HEK293 (cell line): ENCODE data around the gene WASHC4.

Experiments used
- CTCF ChIA-PET: fragments of 350-600 bp; formaldehyde crosslinking; extraction: SDS; loops from one replicate; lab custom pipeline; 2021; ENCODE audit warnings: antibody characterized with exemption; lab: Yijun Ruan, JAX
- POLR2A ChIA-PET: fragments of 300-600 bp; formaldehyde crosslinking; extraction: SDS; loops from one replicate; lab custom pipeline; 2020; ENCODE audit warnings: antibody characterized with exemption, inconsistent platforms; lab: Yijun Ruan, JAX
- H3K27ac ChIP-seq: fragments of 200-500 bp; sonication (Bioruptor generic); 2 replicates; pipeline ENCODE4 v1.5.1; 2014; ENCODE audit warnings: low read depth, low read length, control low read depth, inconsistent platforms; ENCODE audit errors: extremely low read depth
- H3K36me3 ChIP-seq, 2 experiments: fragments of 200-500 bp in 1 of 2; sonication (Bioruptor generic) in 1 of 2; 1 replicate in 1 of 2; 2 replicates in 1 of 2; pipeline ENCODE4 v1.5.1; 2014 to 2017; ENCODE audit warnings: inconsistent platforms in 2 of 2, low read length in 2 of 2; ENCODE audit not compliant: control insufficient read depth in 2 of 2, insufficient read depth in 1 of 2
- H3K4me1 ChIP-seq: fragments of 200-500 bp; sonication (Bioruptor generic); 2 replicates; pipeline ENCODE4 v1.5.1; 2014; ENCODE audit warnings: mild to moderate bottlenecking, low read length, inconsistent platforms; ENCODE audit not compliant: control insufficient read depth, insufficient read depth
- H3K4me3 ChIP-seq: 2 replicates; pipeline ENCODE4 v1.5.1; 2011; ENCODE audit warnings: low read depth, mild to moderate bottlenecking, control low read depth, low read length, moderate library complexity
- H3K9me3 ChIP-seq: fragments of 200-500 bp; sonication (Bioruptor generic); 2 replicates; pipeline ENCODE4 v1.5.1; 2014; ENCODE audit warnings: low read depth, low read length, inconsistent platforms; ENCODE audit not compliant: control insufficient read depth, insufficient read depth
- ELK4 ChIP-seq: IDR thresholded peaks from 2 replicates; pipeline ENCODE4 v1.6.1; 2011; ENCODE audit warnings: mild to moderate bottlenecking, low read depth, low read length, borderline replicate concordance
- GFI1B ChIP-seq: fragments of 450-650 bp; formaldehyde crosslinking; IDR thresholded peaks from 2 replicates; pipeline ENCODE4 v1.5.1; 2016; ENCODE audit warnings: missing biosample characterization, missing genetic modification characterization
- HOXD13 ChIP-seq: sonication (generic); formaldehyde crosslinking; IDR thresholded peaks from 2 replicates; pipeline ENCODE4 v1.8.0; 2022; ENCODE audit warnings: missing genetic modification reagents, borderline replicate concordance
- PRDM2 ChIP-seq: fragments of 450-650 bp; formaldehyde crosslinking; IDR thresholded peaks from 2 replicates; pipeline ENCODE4 v1.5.1; 2016; ENCODE audit warnings: missing biosample characterization, missing genetic modification characterization, borderline replicate concordance
- SP3 ChIP-seq: fragments of 450-650 bp; formaldehyde crosslinking; IDR thresholded peaks from 2 replicates; pipeline ENCODE4 v1.5.1; 2016; ENCODE audit warnings: missing biosample characterization, missing genetic modification characterization
- TCF7L2 ChIP-seq: IDR thresholded peaks from 2 replicates; pipeline ENCODE4 v1.6.1; 2011; ENCODE audit warnings: low read depth, mild to moderate bottlenecking, inconsistent platforms, low read length, moderate library complexity, borderline replicate concordance
- ZBTB10 ChIP-seq: fragments of 450-650 bp; formaldehyde crosslinking; IDR thresholded peaks from 2 replicates; pipeline ENCODE4 v1.5.1; 2016; ENCODE audit warnings: missing biosample characterization, missing genetic modification characterization
- ZIC2 ChIP-seq: fragments of 450-650 bp; formaldehyde crosslinking; IDR thresholded peaks from 2 replicates; pipeline ENCODE4 v1.5.1; 2016; ENCODE audit warnings: missing biosample characterization, missing genetic modification characterization
- ZNF133 ChIP-seq: fragments of 450-650 bp; formaldehyde crosslinking; IDR thresholded peaks from 2 replicates; pipeline ENCODE4 v1.5.1; 2016; ENCODE audit warnings: missing biosample characterization, missing genetic modification characterization
- ZNF148 ChIP-seq: fragments of 450-650 bp; formaldehyde crosslinking; IDR thresholded peaks from 2 replicates; pipeline ENCODE4 v1.5.0; 2017; ENCODE audit warnings: missing biosample characterization, missing genetic modification characterization, borderline replicate concordance
- ZNF221 ChIP-seq: fragments of 450-650 bp; formaldehyde crosslinking; IDR thresholded peaks from 2 replicates; pipeline ENCODE4 v1.5.1; 2017; ENCODE audit warnings: missing biosample characterization, missing genetic modification characterization, borderline replicate concordance
- ZNF248 ChIP-seq: fragments of 450-650 bp; formaldehyde crosslinking; IDR thresholded peaks from 2 replicates; pipeline ENCODE4 v1.5.1; 2017; ENCODE audit warnings: missing biosample characterization, missing genetic modification characterization
- ZNF394 ChIP-seq: fragments of 450-650 bp; formaldehyde crosslinking; IDR thresholded peaks from 2 replicates; pipeline ENCODE4 v1.5.1; 2016; ENCODE audit warnings: missing biosample characterization, missing genetic modification characterization, mild to moderate bottlenecking, moderate library complexity, borderline replicate concordance
- ZNF624 ChIP-seq: fragments of 450-650 bp; formaldehyde crosslinking; IDR thresholded peaks from 2 replicates; pipeline ENCODE4 v1.5.1; 2017; ENCODE audit warnings: missing biosample characterization, missing genetic modification characterization
- ZNF707 ChIP-seq: fragments of 450-650 bp; formaldehyde crosslinking; IDR thresholded peaks from 2 replicates; pipeline ENCODE4 v1.5.1; 2016; ENCODE audit warnings: missing biosample characterization, missing genetic modification characterization
- ZNF791 ChIP-seq: fragments of 450-650 bp; formaldehyde crosslinking; IDR thresholded peaks from 2 replicates; pipeline ENCODE4 v1.5.1; 2016; ENCODE audit warnings: missing biosample characterization, missing genetic modification characterization
- ZSCAN23 ChIP-seq: fragments of 450-650 bp; formaldehyde crosslinking; IDR thresholded peaks from 2 replicates; pipeline ENCODE4 v1.5.1; 2016; ENCODE audit warnings: missing biosample characterization, missing genetic modification characterization
- TF ChIP-seq, protein P1 (sequence below): fragments of 450-650 bp; formaldehyde crosslinking; IDR thresholded peaks from 2 replicates; pipeline ENCODE4 v1.5.1; 2016; ENCODE audit warnings: missing biosample characterization, missing genetic modification characterization

WASHC4 gene

DNA sequence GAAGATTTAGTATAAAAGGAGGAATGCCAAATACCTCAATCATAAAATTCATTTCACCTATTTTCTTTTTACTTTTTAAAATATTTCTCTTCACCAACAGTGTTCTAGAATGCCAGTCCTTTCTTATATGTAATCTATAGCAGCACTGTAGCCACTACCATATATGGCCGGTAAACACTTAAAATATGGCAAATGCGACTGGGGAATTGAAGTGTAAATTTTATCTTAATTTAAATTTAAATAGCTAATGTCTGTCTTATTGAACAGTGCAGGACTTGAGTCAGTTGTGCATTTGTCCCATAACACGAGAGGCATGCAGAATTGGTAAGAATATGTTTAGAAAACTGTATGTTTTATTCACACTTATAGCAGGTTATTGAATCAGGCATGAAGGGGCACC is 50.1 kb downstream of the WASHC4 start:
- peaks cover 58 to 77% of the 10 kb centered on the region in 2 experiments for H3K36me3 ChIP-seq
- ChIA-PET CTCF (no interaction called here), POLR2A (no interaction called here)
- no peaks in the 10 kb centered on the region for H3K9me3 ChIP-seq
- no peak overlapping the region for H3K4me3 ChIP-seq
- TF ChIP-seq ZNF707 (no peak), ZIC2 (no peak), ZNF624 (tag by site-specific recombination) (no peak), ZBTB10 (tag by site-specific recombination) (no peak), ELK4 (no peak), ZNF221 (tag by site-specific recombination) (no peak), ZNF394 (no peak), ZSCAN23 (tag by site-specific recombination) (no peak), ZNF133 (tag by site-specific recombination) (no peak), SP3 (tag by site-specific recombination) (no peak), TCF7L2 (no peak), HOXD13 (CRISPR knock-in tag) (no peak)
- H3K27ac ChIP-seq: no peak overlapping the region
- no peaks in the 10 kb centered on the region for H3K4me1 ChIP-seq

- ChIA-PET CTCF (no interaction called here), POLR2A (no interaction called here)
- H3K9me3 ChIP-seq: no peaks in the 10 kb centered on the region
- no peak overlapping the region for H3K27ac ChIP-seq
- no peak overlapping the region for H3K4me3 ChIP-seq
- H3K4me1 ChIP-seq: no peaks in the 10 kb centered on the region
- peaks cover 56 to 75% of the 10 kb centered on the region in 2 experiments for H3K36me3 ChIP-seq
- TF ChIP-seq ZNF248: no peak
- TF ChIP-seq, protein P1, sequence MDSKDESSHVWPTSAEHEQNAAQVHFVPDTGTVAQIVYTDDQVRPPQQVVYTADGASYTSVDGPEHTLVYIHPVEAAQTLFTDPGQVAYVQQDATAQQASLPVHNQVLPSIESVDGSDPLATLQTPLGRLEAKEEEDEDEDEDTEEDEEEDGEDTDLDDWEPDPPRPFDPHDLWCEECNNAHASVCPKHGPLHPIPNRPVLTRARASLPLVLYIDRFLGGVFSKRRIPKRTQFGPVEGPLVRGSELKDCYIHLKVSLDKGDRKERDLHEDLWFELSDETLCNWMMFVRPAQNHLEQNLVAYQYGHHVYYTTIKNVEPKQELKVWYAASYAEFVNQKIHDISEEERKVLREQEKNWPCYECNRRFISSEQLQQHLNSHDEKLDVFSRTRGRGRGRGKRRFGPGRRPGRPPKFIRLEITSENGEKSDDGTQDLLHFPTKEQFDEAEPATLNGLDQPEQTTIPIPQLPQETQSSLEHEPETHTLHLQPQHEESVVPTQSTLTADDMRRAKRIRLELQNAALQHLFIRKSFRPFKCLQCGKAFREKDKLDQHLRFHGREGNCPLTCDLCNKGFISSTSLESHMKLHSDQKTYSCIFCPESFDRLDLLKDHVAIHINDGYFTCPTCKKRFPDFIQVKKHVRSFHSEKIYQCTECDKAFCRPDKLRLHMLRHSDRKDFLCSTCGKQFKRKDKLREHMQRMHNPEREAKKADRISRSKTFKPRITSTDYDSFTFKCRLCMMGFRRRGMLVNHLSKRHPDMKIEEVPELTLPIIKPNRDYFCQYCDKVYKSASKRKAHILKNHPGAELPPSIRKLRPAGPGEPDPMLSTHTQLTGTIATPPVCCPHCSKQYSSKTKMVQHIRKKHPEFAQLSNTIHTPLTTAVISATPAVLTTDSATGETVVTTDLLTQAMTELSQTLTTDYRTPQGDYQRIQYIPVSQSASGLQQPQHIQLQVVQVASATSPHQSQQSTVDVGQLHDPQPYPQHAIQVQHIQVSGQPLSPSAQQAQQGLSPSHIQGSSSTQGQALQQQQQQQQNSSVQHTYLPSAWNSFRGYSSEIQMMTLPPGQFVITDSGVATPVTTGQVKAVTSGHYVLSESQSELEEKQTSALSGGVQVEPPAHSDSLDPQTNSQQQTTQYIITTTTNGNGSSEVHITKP (tag by site-specific recombination): no peak
- no peak for TF ChIP-seq ZNF148 (tag by site-specific recombination)
- TF ChIP-seq ZNF791: no peak
- TF ChIP-seq GFI1B: no peak
- TF ChIP-seq PRDM2 (tag by site-specific recombination): no peak
Measured at GRCh38 chr12:105158876-105159275, 51.3 kb downstream of the WASHC4 start.
